BJ (cell line): ENCODE results near the gene TAS2R60. TPM values are rescaled to one million over a fixed set of nuclear protein-coding genes. Genes with fewer than 3 reads are reported as not detected.

Experiments used
- CTCF ChIA-PET: fragments of 350-600 bp; formaldehyde crosslinking; extraction: SDS; loops from one replicate; lab custom pipeline; 2021; ENCODE audit warnings: antibody characterized with exemption, inconsistent platforms; lab: Yijun Ruan, JAX
- POLR2A ChIA-PET: fragments of 300-600 bp; sonication (Branson Sonifier 250); formaldehyde crosslinking; extraction: SDS; loops from one replicate; lab custom pipeline; 2021; ENCODE audit warnings: antibody characterized with exemption; lab: Charles Lee
- DNase-seq: peaks from one replicate; pipeline ENCODE4 v3.0.0-alpha.2; 2011; ENCODE audit warnings: low read depth
- H3K27me3 ChIP-seq: 2 replicates; pipeline ENCODE4 v1.6.0; 2011; ENCODE audit warnings: low read length; ENCODE audit not compliant: control insufficient read depth, insufficient read depth
- H3K36me3 ChIP-seq: 2 replicates; pipeline ENCODE4 v1.5.1; 2011; ENCODE audit warnings: low read length; ENCODE audit not compliant: control insufficient read depth, insufficient read depth
- H3K4me3 ChIP-seq: 2 replicates; pipeline ENCODE4 v1.5.1; 2011; ENCODE audit warnings: low read depth, mild to moderate bottlenecking, control low read depth, low read length
- polyA plus RNA-seq: library from polyadenylated mRNA; depleted of rRNA; stranded (reverse); fragments of >200 nt; gene quantifications from 2 replicates; pipeline ENCODE4 v1.2.3, GENCODE V29; 2011; rRNA removed
- TF ChIP-seq, protein P1 (sequence below): IDR thresholded peaks from 2 replicates; pipeline ENCODE4 v1.5.1; 2011; ENCODE audit warnings: low read depth, mild to moderate bottlenecking, control low read depth, inconsistent platforms, low read length, moderate library complexity; ENCODE audit not compliant: insufficient read depth

The TAS2R60 gene
- polyA plus RNA-seq, 1 experiment = not detected

DNA sequence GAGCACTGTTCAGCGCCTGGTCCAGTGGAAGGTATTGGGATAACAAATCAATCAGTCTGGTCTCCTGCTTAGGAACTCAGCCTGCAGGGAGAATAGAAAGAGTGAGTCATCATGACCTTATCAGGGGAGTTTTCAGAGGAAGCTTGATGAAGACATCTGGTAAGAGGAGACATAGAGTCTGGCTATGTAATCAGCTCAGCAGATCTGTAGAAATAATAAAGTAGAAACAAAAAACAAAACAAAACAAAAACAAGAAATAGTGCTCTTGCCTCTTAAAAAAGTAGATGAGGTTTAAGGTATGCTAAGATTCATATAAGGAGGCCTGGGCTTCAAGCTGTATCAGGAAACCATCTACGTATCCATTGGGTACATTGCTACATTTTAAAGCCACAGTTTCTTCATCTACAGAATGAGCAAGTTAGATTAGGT lies 48.8 kb downstream of the TAS2R60 start:
- DNase-seq = peak; percentile 76
- POLR2A ChIA-PET = interaction anchor here (0.6 kb wide), 1 partner anchor 212 kb away, joined by 3 read pairs; no protein-coding TSS in a partner anchor

DNA sequence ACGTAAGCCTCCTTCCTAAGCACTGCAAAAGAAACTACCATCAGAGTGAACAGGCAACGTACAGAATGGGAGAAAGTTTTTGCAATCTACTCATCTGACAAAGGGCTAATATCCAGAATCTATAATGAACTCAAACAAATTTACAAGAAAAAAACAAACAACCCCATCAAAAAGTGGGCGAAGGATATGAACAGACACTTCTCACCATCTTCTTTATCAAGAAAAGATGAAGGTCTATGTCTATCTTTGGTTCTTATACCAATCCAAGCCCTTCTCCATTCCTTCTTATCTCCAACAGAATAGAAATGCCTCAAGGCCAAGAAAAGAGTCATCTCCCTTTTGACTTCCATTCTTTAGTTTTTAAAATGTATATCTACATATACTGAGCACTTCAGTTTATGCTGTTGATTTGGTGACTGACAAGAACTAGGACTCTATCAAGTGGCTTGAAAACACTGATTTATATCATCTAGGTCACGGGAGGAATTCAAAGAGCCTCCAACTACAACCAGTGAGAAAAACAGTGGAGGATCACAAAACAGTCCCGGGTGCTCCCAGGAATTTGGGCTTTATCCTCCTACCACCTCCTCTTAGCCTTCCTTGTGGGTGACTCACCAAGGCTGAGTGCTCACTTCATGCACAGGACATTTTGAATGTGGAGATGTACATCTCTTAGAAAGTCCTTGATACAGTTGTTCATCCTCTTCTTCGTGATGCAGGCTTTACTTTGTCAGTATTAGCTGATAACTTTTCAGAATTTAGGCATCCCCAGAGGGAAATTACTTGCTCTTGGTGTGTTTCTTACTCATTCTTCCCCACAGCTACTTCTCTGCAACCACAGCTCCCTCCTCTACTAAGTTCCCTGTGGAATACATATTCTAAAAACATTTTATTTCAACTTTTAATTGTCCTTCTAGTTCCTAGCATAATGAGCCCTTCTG lies 49.8 kb downstream of the TAS2R60 start:
- Histone ChIP-seq H3K27me3 (no peaks in the 10 kb centered on the region), H3K36me3 (no peaks in the 10 kb centered on the region), H3K4me3 (no peak overlapping the region)
- DNase-seq = no peak
- POLR2A ChIA-PET = no interaction called here
- CTCF ChIA-PET = interaction anchor here (1.1 to 2.4 kb wide), 5 partner anchors 11 to 59 kb away, joined by 3 to 7 read pairs (median 4); no protein-coding TSS in a partner anchor
- TF ChIP-seq, protein P1, sequence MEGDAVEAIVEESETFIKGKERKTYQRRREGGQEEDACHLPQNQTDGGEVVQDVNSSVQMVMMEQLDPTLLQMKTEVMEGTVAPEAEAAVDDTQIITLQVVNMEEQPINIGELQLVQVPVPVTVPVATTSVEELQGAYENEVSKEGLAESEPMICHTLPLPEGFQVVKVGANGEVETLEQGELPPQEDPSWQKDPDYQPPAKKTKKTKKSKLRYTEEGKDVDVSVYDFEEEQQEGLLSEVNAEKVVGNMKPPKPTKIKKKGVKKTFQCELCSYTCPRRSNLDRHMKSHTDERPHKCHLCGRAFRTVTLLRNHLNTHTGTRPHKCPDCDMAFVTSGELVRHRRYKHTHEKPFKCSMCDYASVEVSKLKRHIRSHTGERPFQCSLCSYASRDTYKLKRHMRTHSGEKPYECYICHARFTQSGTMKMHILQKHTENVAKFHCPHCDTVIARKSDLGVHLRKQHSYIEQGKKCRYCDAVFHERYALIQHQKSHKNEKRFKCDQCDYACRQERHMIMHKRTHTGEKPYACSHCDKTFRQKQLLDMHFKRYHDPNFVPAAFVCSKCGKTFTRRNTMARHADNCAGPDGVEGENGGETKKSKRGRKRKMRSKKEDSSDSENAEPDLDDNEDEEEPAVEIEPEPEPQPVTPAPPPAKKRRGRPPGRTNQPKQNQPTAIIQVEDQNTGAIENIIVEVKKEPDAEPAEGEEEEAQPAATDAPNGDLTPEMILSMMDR = no peak

More for the DNA sequence above, 48.8 kb downstream of the TAS2R60 start:
- Histone ChIP-seq H3K27me3 (no peaks in the 10 kb centered on the region), H3K36me3 (no peaks in the 10 kb centered on the region), H3K4me3 (no peak overlapping the region)
- CTCF ChIA-PET = interaction anchor here (0.8 to 3.4 kb wide), 7 partner anchors 8 to 75 kb away, joined by 3 to 18 read pairs (median 3); no protein-coding TSS in a partner anchor
- TF ChIP-seq, protein P1 = no peak

DNA sequence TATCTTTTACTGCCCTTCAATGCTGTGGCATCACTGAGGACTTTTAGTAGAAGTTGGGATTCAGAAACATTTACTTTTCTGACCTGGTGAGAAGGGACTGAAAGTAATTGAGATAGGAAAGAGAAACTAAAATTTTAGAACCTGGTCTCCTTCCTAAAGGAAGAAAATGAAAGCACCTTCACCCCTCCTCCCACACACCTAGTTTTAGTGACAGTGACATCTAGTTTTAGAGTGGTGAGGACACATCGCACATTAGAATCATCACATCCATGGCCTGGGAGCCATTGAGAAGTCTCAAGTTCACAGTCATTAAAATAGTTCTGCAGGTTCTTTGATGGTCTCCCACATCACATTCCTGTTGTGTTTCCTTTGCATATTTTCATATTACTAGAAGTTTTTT lies 50.5 kb downstream of the TAS2R60 start:
- ChIA-PET CTCF (interaction anchor here (1.2 to 2.4 kb wide), 4 partner anchors 11 to 59 kb away, joined by 3 to 7 read pairs (median 5); no protein-coding TSS in a partner anchor), POLR2A (no interaction called here)
- H3K4me3 ChIP-seq = no peak overlapping the region
- TF ChIP-seq, protein P1 = no peak
- DNase-seq = no peak
- no peaks in the 10 kb centered on the region for H3K27me3 ChIP-seq
- no peaks in the 10 kb centered on the region for H3K36me3 ChIP-seq

Other genes with a start within 250 kb of the TAS2R60 start
- not detected in 2 replicates for gene TAS2R40, start 221.4 kb upstream of the TAS2R60 start, polyA plus RNA-seq
- gene GSTK1, start 180.0 kb upstream of the TAS2R60 start, polyA plus RNA-seq = 132 and 164 TPM in 2 replicates
- gene TMEM139, start 158.5 kb upstream of the TAS2R60 start, polyA plus RNA-seq = 0.11 and 0.15 TPM in 2 replicates
- gene CASP2, start 155.1 kb upstream of the TAS2R60 start, polyA plus RNA-seq = 15.4 and 16.0 TPM in 2 replicates
- not detected in 2 replicates for gene CLCN1, start 127.3 kb upstream of the TAS2R60 start, polyA plus RNA-seq
- gene FAM131B, start 80.7 kb upstream of the TAS2R60 start, polyA plus RNA-seq = 2.0 and 2.9 TPM in 2 replicates
- 44.8 and 69.9 TPM in 2 replicates for gene ZYX, start 62.1 kb upstream of the TAS2R60 start, polyA plus RNA-seq
- 0.05 TPM in 1 of 2 replicates, not detected in the other for gene EPHA1, start 34.6 kb upstream of the TAS2R60 start, polyA plus RNA-seq
- gene TAS2R41, start 34.4 kb downstream of the TAS2R60 start, polyA plus RNA-seq = not detected in 2 replicates
- not detected in 2 replicates for gene CTAGE15, start 128.3 kb downstream of the TAS2R60 start, polyA plus RNA-seq
- 1.7 and 1.9 TPM in 2 replicates for gene TCAF2, start 177.5 kb downstream of the TAS2R60 start, polyA plus RNA-seq